Measurements from ENCODE around the gene TAS1R3. TPM values are rescaled to one million over a fixed set of nuclear protein-coding genes. Genes with fewer than 3 reads are reported as not detected.

The TAS1R3 gene
- polyA plus RNA-seq, 1 donor from 2014 or later, result 1.0 TPM

- H3F3A ChIP-seq (ENCODE audit: insufficient read depth, low read length, poor library complexity, severe bottlenecking), result no peaks in the 10 kb centered on the region
- H3K79me2 ChIP-seq (replicated peaks; ENCODE audit: insufficient read depth, low read length), result peaks cover 34% of the 10 kb centered on the region
- H3K9me2 ChIP-seq (ENCODE audit: insufficient read depth, low read length), result no peaks in the 10 kb centered on the region
- peaks cover 16% of the 10 kb centered on the region for H4K20me1 ChIP-seq (ENCODE audit: insufficient read depth)
- TF ChIP-seq CTCF (IDR thresholded peaks at IDR 0.05; ENCODE audit: poor library complexity, severe bottlenecking) (no peak), EP300 (conservative IDR thresholded peaks at IDR 0.05; ENCODE audit: poor library complexity, severe bottlenecking) (no peak), POLR2AphosphoS5 (IDR thresholded peaks at IDR 0.05) (no peak), SMC3 (conservative IDR thresholded peaks at IDR 0.05; ENCODE audit: poor library complexity) (no peak), TAF1 (IDR thresholded peaks at IDR 0.05; ENCODE audit: low read depth) (no peak), EZH2 (IDR thresholded peaks at IDR 0.05; ENCODE audit: borderline replicate concordance, insufficient read depth, low read length, poor library complexity, severe bottlenecking) (no peak), MXI1 (conservative IDR thresholded peaks at IDR 0.05; ENCODE audit: poor library complexity, severe bottlenecking) (no peak), RAD21 (conservative IDR thresholded peaks at IDR 0.05) (no peak)
- TF ChIP-seq, protein P1, sequence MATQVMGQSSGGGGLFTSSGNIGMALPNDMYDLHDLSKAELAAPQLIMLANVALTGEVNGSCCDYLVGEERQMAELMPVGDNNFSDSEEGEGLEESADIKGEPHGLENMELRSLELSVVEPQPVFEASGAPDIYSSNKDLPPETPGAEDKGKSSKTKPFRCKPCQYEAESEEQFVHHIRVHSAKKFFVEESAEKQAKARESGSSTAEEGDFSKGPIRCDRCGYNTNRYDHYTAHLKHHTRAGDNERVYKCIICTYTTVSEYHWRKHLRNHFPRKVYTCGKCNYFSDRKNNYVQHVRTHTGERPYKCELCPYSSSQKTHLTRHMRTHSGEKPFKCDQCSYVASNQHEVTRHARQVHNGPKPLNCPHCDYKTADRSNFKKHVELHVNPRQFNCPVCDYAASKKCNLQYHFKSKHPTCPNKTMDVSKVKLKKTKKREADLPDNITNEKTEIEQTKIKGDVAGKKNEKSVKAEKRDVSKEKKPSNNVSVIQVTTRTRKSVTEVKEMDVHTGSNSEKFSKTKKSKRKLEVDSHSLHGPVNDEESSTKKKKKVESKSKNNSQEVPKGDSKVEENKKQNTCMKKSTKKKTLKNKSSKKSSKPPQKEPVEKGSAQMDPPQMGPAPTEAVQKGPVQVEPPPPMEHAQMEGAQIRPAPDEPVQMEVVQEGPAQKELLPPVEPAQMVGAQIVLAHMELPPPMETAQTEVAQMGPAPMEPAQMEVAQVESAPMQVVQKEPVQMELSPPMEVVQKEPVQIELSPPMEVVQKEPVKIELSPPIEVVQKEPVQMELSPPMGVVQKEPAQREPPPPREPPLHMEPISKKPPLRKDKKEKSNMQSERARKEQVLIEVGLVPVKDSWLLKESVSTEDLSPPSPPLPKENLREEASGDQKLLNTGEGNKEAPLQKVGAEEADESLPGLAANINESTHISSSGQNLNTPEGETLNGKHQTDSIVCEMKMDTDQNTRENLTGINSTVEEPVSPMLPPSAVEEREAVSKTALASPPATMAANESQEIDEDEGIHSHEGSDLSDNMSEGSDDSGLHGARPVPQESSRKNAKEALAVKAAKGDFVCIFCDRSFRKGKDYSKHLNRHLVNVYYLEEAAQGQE (IDR thresholded peaks at IDR 0.05; ENCODE audit: borderline replicate concordance), result no peak
- H3K27me3 ChIP-seq (ENCODE audit: insufficient read depth, low read depth, low read length), result no peaks in the 10 kb centered on the region
- H3K4me3 ChIP-seq (ENCODE audit: low read length), result no peak overlapping the region
- no peak overlapping the region for H2AFZ ChIP-seq (ENCODE audit: low read depth, low read length)
- no peak overlapping the region for H3K27ac ChIP-seq (ENCODE audit: low read length)
- no peak overlapping the region for H3K9ac ChIP-seq (ENCODE audit: low read length)
- no peaks in the 10 kb centered on the region for H3K36me3 ChIP-seq (ENCODE audit: insufficient read depth, low read length)
- no peak overlapping the region for H3K4me2 ChIP-seq (ENCODE audit: low read length)
- no peaks in the 10 kb centered on the region for H3K9me3 ChIP-seq (ENCODE audit: low read length)
These were observed 8.7 kb upstream of the TAS1R3 start for GRCh38 chr1:1322418-1322817.

DNA sequence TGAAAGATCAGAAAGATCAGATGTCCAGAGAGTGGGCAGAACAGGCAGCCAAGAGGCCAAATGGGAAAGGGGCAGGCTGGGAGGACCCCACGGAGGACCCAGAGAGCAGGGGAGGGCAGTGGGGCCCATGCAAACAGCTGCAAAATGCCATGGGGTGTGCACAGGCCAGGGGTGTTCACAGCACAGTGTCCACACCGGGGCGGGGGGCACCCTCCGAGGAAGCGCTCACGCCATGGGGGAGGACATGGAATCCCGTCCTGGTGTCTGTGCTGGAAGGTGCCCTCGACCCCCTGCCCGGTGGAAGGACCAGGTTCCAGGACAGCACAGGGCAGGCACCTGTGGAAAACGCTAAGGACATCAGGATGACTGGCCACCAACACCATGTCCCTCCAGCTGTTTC lies 8.1 kb upstream of the TAS1R3 start:
- Histone ChIP-seq H3K27ac (ENCODE audit: low read length) (no peak overlapping the region), H3K27me3 (ENCODE audit: insufficient read depth, low read depth, low read length) (no peaks in the 10 kb centered on the region), H3K9me2 (ENCODE audit: insufficient read depth, low read length) (no peaks in the 10 kb centered on the region), H4K20me1 (ENCODE audit: insufficient read depth) (peaks cover 16% of the 10 kb centered on the region), H3K4me2 (ENCODE audit: low read length) (no peak overlapping the region), H3K9ac (ENCODE audit: low read length) (no peak overlapping the region), H2AFZ (ENCODE audit: low read depth, low read length) (no peak overlapping the region), H3K4me3 (ENCODE audit: low read length) (peak overlapping the region; percentile 49), H3K9me3 (ENCODE audit: low read length) (no peaks in the 10 kb centered on the region), H3F3A (ENCODE audit: insufficient read depth, low read length, poor library complexity, severe bottlenecking) (no peaks in the 10 kb centered on the region), H3K36me3 (ENCODE audit: insufficient read depth, low read length) (no peaks in the 10 kb centered on the region), H3K79me2 (replicated peaks; ENCODE audit: insufficient read depth, low read length) (peaks cover 34% of the 10 kb centered on the region)
- no peak for TF ChIP-seq CTCF (IDR thresholded peaks at IDR 0.05; ENCODE audit: poor library complexity, severe bottlenecking)

All from neural cell (in vitro differentiated cells).